GM23248 (cell line): ENCODE data around the gene ZNF213.

Experiments used
- EZH2 ChIP-seq: fragments of 200-600 bp; sonication (generic); IDR thresholded peaks from 2 replicates; pipeline ENCODE4 v1.6.1; 2018; ENCODE audit warnings: antibody characterized with exemption, mild to moderate bottlenecking; ENCODE audit not compliant: insufficient read depth, poor library complexity, severe bottlenecking
- EZH2phosphoT487 ChIP-seq: fragments of 200-600 bp; sonication (generic); IDR thresholded peaks from 2 replicates; pipeline ENCODE4 v1.6.1; 2018; ENCODE audit warnings: antibody characterized with exemption, moderate library complexity, mild to moderate bottlenecking, low read depth; ENCODE audit not compliant: insufficient read depth

DNA sequence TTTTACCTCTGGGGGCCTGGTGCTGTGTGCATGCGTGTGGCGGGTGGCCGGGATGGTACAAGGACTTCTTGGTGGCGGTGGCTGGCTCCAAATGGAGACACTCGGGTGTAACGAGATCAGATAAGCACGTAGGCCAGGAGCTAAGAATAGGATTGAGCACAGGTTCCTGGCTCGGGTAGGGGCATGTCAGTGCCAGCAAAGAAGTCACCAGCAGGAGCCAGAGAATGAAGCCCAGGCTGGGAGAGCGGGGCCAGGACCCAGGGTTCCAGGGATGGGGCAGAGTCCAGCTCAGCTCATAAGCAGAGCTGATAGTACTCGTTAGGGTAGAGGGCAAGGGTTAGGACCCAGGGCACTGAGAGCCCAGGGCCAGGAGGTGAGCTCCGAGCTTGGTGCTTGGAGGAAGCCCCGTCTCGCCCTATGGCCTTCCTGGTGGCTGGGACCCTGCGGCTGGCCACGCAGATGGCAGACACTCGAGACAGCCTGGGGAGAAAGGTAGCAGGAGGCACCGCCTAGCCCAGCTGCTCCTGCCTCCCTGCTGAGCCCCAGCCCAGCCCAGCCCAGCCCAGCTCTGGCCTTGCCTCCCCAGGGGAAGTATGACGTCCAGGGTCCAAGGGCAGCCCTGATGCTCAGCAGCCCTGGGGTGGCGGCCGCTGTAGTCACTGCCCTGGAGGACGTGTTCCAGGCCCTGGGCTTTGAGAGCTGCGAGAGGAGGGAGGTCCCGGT, 8.9 kb downstream of the ZNF213 start:
- TF ChIP-seq EZH2 (no peak), EZH2phosphoT487 (no peak)
